Natural killer cell (primary cell): ENCODE results near the gene MTUS2. TPM values are rescaled to one million over a fixed set of nuclear protein-coding genes. Genes with fewer than 3 reads are reported as not detected.

ENCODE experiments used
- ATAC-seq, 3 donors: fragments of 150-1000 bp in 2 of 3; fragments of 200-7000 bp in 1 of 3; cut with Tn5 transposase; 1 replicate in 1 of 3; 2 replicates in 2 of 3; pipeline ENCODE4 v1.10.0; 2021; ENCODE audit warnings: mild to moderate bottlenecking in 2 of 3, moderate library complexity in 2 of 3
- DNase-seq, 2 donors: peaks; one replicate each; pipeline versions ENCODE4 v3.0.0 to v3.0.0-alpha.2; 2013 to 2021; ENCODE audit warnings: mixed read lengths in 1 of 2
- H3K27ac ChIP-seq: one replicate; pipeline ENCODE4 v1.5.1; 2013; ENCODE audit warnings: mild to moderate bottlenecking, low read length
- H3K27me3 ChIP-seq: one replicate; pipeline ENCODE4 v1.6.1; 2013; ENCODE audit warnings: low read length; ENCODE audit not compliant: control insufficient read depth, insufficient read depth
- H3K36me3 ChIP-seq: one replicate; pipeline ENCODE4 v1.6.1; 2013; ENCODE audit warnings: low read length; ENCODE audit not compliant: control insufficient read depth, insufficient read depth
- H3K4me1 ChIP-seq: one replicate; pipeline ENCODE4 v1.6.1; 2013; ENCODE audit warnings: low read length; ENCODE audit not compliant: control insufficient read depth, insufficient read depth
- H3K4me3 ChIP-seq: one replicate; pipeline ENCODE4 v1.5.1; 2013; ENCODE audit warnings: low read length
- H3K9me3 ChIP-seq: one replicate; pipeline ENCODE4 v1.6.1; 2013; ENCODE audit warnings: low read length; ENCODE audit not compliant: control insufficient read depth, insufficient read depth
- H3K27ac Mint-ChIP-seq, 2 donors: one replicate each; pipeline ENCODE4 v1.8.0; 2022; ENCODE audit warnings: mild to moderate bottlenecking in 2 of 2, mixed read lengths in 2 of 2, moderate library complexity in 1 of 2
- H3K27me3 Mint-ChIP-seq, 2 donors: one replicate each; pipeline ENCODE4 v1.8.0; 2022; ENCODE audit warnings: low read depth in 2 of 2, mixed read lengths in 2 of 2
- H3K36me3 Mint-ChIP-seq: one replicate; pipeline ENCODE4 v1.8.0; 2022; ENCODE audit warnings: mixed read lengths
- H3K4me1 Mint-ChIP-seq, 2 donors: one replicate each; pipeline ENCODE4 v1.8.0; 2022; ENCODE audit warnings: mixed read lengths in 2 of 2
- H3K4me3 Mint-ChIP-seq: one replicate; pipeline ENCODE4 v1.8.0; 2022; ENCODE audit warnings: mild to moderate bottlenecking, moderate library complexity, mixed read lengths
- H3K9me3 Mint-ChIP-seq, 2 donors: one replicate each; pipeline ENCODE4 v1.8.0; 2022; ENCODE audit warnings: mixed read lengths in 2 of 2
- CTCF ChIP-seq: fragments of 200-600 bp; IDR thresholded peaks from one replicate; pipeline ENCODE4 v1.8.0; 2022; ENCODE audit warnings: antibody characterized with exemption
- WGBS: methylation state at CpG from one replicate; pipeline ENCODE4 v1.1.7; 2013; ENCODE audit warnings: missing lambda C conversion rate; ENCODE audit not compliant: insufficient coverage; 5-methylcytosine and 5-hydroxymethylcytosine counted together
- intact Hi-C: fragments of 100-400 bp; cut with micrococcal nuclease; formaldehyde crosslinking; loops from one replicate; pipeline ENCODE4 v1.14.2; 2022
- total RNA-seq, 4 donors: library from RNA; stranded (reverse); fragments of 120-200 nt in 1 of 4; gene quantifications; one replicate each; pipeline versions ENCODE4 v1.2.3 to v1.2.4, GENCODE V29; 2013 to 2022

The MTUS2 gene
- total RNA-seq, 3 donors from 2014 or later (not counting 1 experiment from before 2014, with no cell fraction given): not detected

- Mint-ChIP-seq H3K4me1 (no peaks in the 10 kb centered on the region), H3K9me3 (no peaks in the 10 kb centered on the region), H3K36me3 (no peaks in the 10 kb centered on the region), H3K27me3 (peaks cover 3 to 17% of the 10 kb centered on the region in 2 donors), H3K27ac (no peak overlapping the region), H3K4me3 (no peak overlapping the region)
- Histone ChIP-seq H3K4me3 (no peak overlapping the region), H3K27me3 (no peaks in the 10 kb centered on the region), H3K9me3 (no peaks in the 10 kb centered on the region), H3K4me1 (no peaks in the 10 kb centered on the region), H3K36me3 (no peaks in the 10 kb centered on the region), H3K27ac (no peak overlapping the region)
- no peak for ATAC-seq
- WGBS: 86% methylated on average over 1 of the region's 1 CpG
- no peak for DNase-seq
- TF ChIP-seq CTCF: no peak
- intact Hi-C loops: no loop called here
Measured at GRCh38 chr13:29453617-29454011, 633.5 kb downstream of the MTUS2 start.

DNA sequence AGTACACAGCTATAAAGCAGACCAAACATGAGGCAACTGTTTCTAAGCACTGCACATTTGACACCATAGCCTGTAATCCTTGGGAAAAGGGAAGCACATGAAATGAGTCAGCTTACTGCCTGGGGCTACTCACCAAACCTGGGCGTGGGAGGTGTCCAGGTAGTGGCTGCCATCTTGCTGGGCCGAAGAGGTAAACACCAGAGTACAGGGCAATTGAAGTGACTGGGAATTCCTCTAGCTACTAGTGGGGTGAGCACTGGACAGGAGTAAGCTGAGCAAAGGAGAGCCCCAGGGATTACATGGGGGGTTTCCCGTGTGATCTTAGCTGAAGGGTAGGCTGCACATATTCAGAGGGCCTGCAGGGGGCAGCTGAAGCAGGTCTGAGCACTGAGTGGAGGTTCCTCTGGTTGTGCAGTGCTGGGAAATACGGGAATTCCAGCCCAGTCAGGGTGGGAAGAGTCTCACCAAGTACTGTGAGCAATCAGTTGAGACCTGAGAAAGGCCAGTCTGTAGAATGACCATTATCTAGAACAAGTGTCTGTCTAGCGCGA lies 634.9 kb downstream of the MTUS2 start:
- DNase-seq: peak in 1 of 2 donors; percentile 9
- Histone ChIP-seq H3K9me3 (no peaks in the 10 kb centered on the region), H3K36me3 (no peaks in the 10 kb centered on the region), H3K27me3 (no peaks in the 10 kb centered on the region), H3K4me3 (no peak overlapping the region), H3K4me1 (no peaks in the 10 kb centered on the region), H3K27ac (no peak overlapping the region)
- Mint-ChIP-seq H3K9me3 (no peaks in the 10 kb centered on the region), H3K4me3 (no peak overlapping the region), H3K36me3 (no peaks in the 10 kb centered on the region), H3K4me1 (no peaks in the 10 kb centered on the region), H3K27ac (no peak overlapping the region), H3K27me3 (peaks cover 5 to 18% of the 10 kb centered on the region in 2 donors)
- 84% methylated on average over 6 of the region's 6 CpGs for WGBS
- intact Hi-C loops: no loop called here
- TF ChIP-seq CTCF: no peak
- ATAC-seq: peak; percentile 33 to 52 (median 36)

- H3K27me3 ChIP-seq: no peaks in the 10 kb centered on the region
- H3K9me3 ChIP-seq: no peaks in the 10 kb centered on the region
- Mint-ChIP-seq H3K9me3 (no peaks in the 10 kb centered on the region), H3K36me3 (no peaks in the 10 kb centered on the region), H3K4me1 (no peaks in the 10 kb centered on the region), H3K4me3 (no peak overlapping the region), H3K27ac (no peak overlapping the region), H3K27me3 (peaks cover 9 to 13% of the 10 kb centered on the region in 2 donors)
- DNase-seq (no peak), ATAC-seq (no peak)
- TF ChIP-seq CTCF: no peak
- intact Hi-C loops: no loop called here
- 20% methylated on average over 1 of the region's 1 CpG for WGBS
- no peaks in the 10 kb centered on the region for H3K4me1 ChIP-seq
- no peaks in the 10 kb centered on the region for H3K36me3 ChIP-seq
- H3K4me3 ChIP-seq: no peak overlapping the region
- no peak overlapping the region for H3K27ac ChIP-seq
Measured at GRCh38 chr13:29456419-29456818, 636.3 kb downstream of the MTUS2 start.

- no peak overlapping the region for H3K4me3 Mint-ChIP-seq
- H3K36me3 ChIP-seq: no peaks in the 10 kb centered on the region
- intact Hi-C loops: no loop called here
- peaks cover 11 to 13% of the 10 kb centered on the region in 2 donors for H3K27me3 Mint-ChIP-seq
- DNase-seq: no peak
- no peak for ATAC-seq
- H3K9me3 ChIP-seq: no peaks in the 10 kb centered on the region
- no peak overlapping the region for H3K27ac ChIP-seq
- no peak overlapping the region for H3K27ac Mint-ChIP-seq
- H3K4me3 ChIP-seq: no peak overlapping the region
- H3K4me1 Mint-ChIP-seq: no peaks in the 10 kb centered on the region
- no peaks in the 10 kb centered on the region for H3K9me3 Mint-ChIP-seq
- H3K36me3 Mint-ChIP-seq: no peaks in the 10 kb centered on the region
- no peaks in the 10 kb centered on the region for H3K4me1 ChIP-seq
- no peak for TF ChIP-seq CTCF
- H3K27me3 ChIP-seq: no peaks in the 10 kb centered on the region
Measured at GRCh38 chr13:29457299-29457698, 637.2 kb downstream of the MTUS2 start.
